Epithelial cell of proximal tubule (primary cell): ENCODE measurements around the gene PPFIBP2. TPM values are rescaled to one million over a fixed set of nuclear protein-coding genes. Genes with fewer than 3 reads are reported as not detected.

ENCODE experiments used
- DNase-seq: peaks from one replicate; pipeline ENCODE4 v3.0.0-alpha.2; 2011; ENCODE audit warnings: low read depth
- H3K4me3 ChIP-seq: 2 replicates; pipeline ENCODE4 v1.5.1; 2011; ENCODE audit warnings: low read depth, mild to moderate bottlenecking, low read length
- CTCF ChIP-seq: conservative IDR thresholded peaks from 2 replicates; pipeline ENCODE4 v1.5.1; 2012; ENCODE audit warnings: low read depth, mild to moderate bottlenecking, low read length
- total RNA-seq: library from RNA; depleted of rRNA; stranded (reverse); fragments of >200 nt; gene quantifications from 2 replicates; pipeline ENCODE4 v1.2.3, GENCODE V29; 2015

Gene PPFIBP2
- total RNA-seq, 1 donor from 2014 or later = 1.7 TPM

- H3K4me3 ChIP-seq = no peak overlapping the region
- no peak for DNase-seq
- TF ChIP-seq CTCF = no peak
Observed at GRCh38 chr11:7582338-7582985, 68.7 kb downstream of the PPFIBP2 start.

- no peak for DNase-seq
- no peak for TF ChIP-seq CTCF
- H3K4me3 ChIP-seq = no peak overlapping the region
Observed at GRCh38 chr11:7583248-7583647, 69.4 kb downstream of the PPFIBP2 start.

- DNase-seq = no peak
- H3K4me3 ChIP-seq = no peak overlapping the region
- TF ChIP-seq CTCF = no peak
Observed at GRCh38 chr11:7584910-7585309, 71.1 kb downstream of the PPFIBP2 start.

- no peak overlapping the region for H3K4me3 ChIP-seq
- TF ChIP-seq CTCF = no peak
- DNase-seq = no peak
Observed at GRCh38 chr11:7585816-7586215, 72.0 kb downstream of the PPFIBP2 start.

- no peak for DNase-seq
- no peak overlapping the region for H3K4me3 ChIP-seq
- no peak for TF ChIP-seq CTCF
Observed at GRCh38 chr11:7586376-7586775, 72.6 kb downstream of the PPFIBP2 start.

- TF ChIP-seq CTCF = no peak
- DNase-seq = no peak
- H3K4me3 ChIP-seq = no peak overlapping the region
Observed at GRCh38 chr11:7587712-7588111, 73.9 kb downstream of the PPFIBP2 start.

GRCh38 chr11:7589861-7590260 lies 76.1 kb downstream of the PPFIBP2 start:
- no peak for TF ChIP-seq CTCF
- no peak for DNase-seq

More at GRCh38 chr11:7589861-7590260, 76.1 kb downstream of the PPFIBP2 start:
- H3K4me3 ChIP-seq = no peak overlapping the region
